Ishikawa (cell line): ENCODE results near the gene TPO.

Experiments
- CEBPB ChIP-seq: IDR thresholded peaks from 2 replicates; pipeline ENCODE4 v1.6.1; 2012
- CREB1 ChIP-seq: IDR thresholded peaks from 2 replicates; pipeline ENCODE4 v1.6.1; 2012; ENCODE audit warnings: low read depth
- EGR1 ChIP-seq: IDR thresholded peaks from 2 replicates; pipeline ENCODE4 v1.6.1; 2012
- EP300 ChIP-seq: IDR thresholded peaks from 2 replicates; pipeline ENCODE4 v1.6.1; 2012; ENCODE audit warnings: borderline replicate concordance
- FOXM1 ChIP-seq: IDR thresholded peaks from 2 replicates; pipeline ENCODE4 v1.6.1; 2012; ENCODE audit warnings: low read depth, borderline replicate concordance
- MAX ChIP-seq: IDR thresholded peaks from 2 replicates; pipeline ENCODE4 v1.6.1; 2012
- NFIC ChIP-seq: IDR thresholded peaks from 2 replicates; pipeline ENCODE4 v1.6.1; 2012
- RAD21 ChIP-seq: IDR thresholded peaks from 2 replicates; pipeline ENCODE4 v1.6.1; 2012; ENCODE audit warnings: low read depth
- TAF1 ChIP-seq: IDR thresholded peaks from 2 replicates; pipeline ENCODE4 v1.6.1; 2012; ENCODE audit warnings: low read depth, mild to moderate bottlenecking
- TCF12 ChIP-seq: IDR thresholded peaks from 2 replicates; pipeline ENCODE4 v1.6.1; 2012; ENCODE audit warnings: low read depth
- TEAD4 ChIP-seq: IDR thresholded peaks from 2 replicates; pipeline ENCODE4 v1.6.1; 2012
- USF1 ChIP-seq: IDR thresholded peaks from 2 replicates; pipeline ENCODE4 v1.6.1; 2012
- YY1 ChIP-seq: IDR thresholded peaks from 2 replicates; pipeline ENCODE4 v1.6.1; 2012; ENCODE audit warnings: low read depth
- ZBTB7A ChIP-seq: IDR thresholded peaks from 2 replicates; pipeline ENCODE4 v1.6.1; 2012; ENCODE audit warnings: low read depth
- TF ChIP-seq, protein P1 (sequence below): IDR thresholded peaks from 2 replicates; pipeline ENCODE4 v1.6.1; 2012; ENCODE audit warnings: low read depth, mild to moderate bottlenecking

TPO gene

GRCh38 chr2:1482981-1483380 lies 69.7 kb downstream of the TPO start:
- TF ChIP-seq EGR1 (no peak), MAX (no peak), RAD21 (no peak), NFIC (no peak), TAF1 (no peak), TEAD4 (no peak), ZBTB7A (no peak), TCF12 (no peak)
- TF ChIP-seq, protein P1, sequence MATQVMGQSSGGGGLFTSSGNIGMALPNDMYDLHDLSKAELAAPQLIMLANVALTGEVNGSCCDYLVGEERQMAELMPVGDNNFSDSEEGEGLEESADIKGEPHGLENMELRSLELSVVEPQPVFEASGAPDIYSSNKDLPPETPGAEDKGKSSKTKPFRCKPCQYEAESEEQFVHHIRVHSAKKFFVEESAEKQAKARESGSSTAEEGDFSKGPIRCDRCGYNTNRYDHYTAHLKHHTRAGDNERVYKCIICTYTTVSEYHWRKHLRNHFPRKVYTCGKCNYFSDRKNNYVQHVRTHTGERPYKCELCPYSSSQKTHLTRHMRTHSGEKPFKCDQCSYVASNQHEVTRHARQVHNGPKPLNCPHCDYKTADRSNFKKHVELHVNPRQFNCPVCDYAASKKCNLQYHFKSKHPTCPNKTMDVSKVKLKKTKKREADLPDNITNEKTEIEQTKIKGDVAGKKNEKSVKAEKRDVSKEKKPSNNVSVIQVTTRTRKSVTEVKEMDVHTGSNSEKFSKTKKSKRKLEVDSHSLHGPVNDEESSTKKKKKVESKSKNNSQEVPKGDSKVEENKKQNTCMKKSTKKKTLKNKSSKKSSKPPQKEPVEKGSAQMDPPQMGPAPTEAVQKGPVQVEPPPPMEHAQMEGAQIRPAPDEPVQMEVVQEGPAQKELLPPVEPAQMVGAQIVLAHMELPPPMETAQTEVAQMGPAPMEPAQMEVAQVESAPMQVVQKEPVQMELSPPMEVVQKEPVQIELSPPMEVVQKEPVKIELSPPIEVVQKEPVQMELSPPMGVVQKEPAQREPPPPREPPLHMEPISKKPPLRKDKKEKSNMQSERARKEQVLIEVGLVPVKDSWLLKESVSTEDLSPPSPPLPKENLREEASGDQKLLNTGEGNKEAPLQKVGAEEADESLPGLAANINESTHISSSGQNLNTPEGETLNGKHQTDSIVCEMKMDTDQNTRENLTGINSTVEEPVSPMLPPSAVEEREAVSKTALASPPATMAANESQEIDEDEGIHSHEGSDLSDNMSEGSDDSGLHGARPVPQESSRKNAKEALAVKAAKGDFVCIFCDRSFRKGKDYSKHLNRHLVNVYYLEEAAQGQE, result no peak

DNA sequence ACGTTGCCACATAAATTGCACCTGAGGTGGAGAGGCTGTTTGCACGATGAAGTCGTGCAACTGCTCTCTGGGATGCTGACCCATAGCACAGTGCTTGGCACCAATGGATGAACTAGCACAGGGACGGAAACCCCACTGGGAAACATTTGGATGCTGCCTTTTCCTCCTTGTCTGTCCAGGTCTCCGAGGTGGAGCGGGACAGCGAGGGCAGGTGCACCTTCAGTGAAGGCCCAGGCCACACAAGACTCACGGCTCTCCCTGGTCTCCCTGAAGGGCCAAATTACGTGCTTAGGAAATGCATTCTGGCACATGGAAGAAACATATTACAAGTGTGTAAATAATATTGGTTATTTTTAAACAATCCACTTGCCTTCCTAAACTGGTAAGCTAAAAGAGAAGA lies 70.3 kb downstream of the TPO start:
- TF ChIP-seq RAD21, result no peak
- no peak for TF ChIP-seq EGR1
- no peak for TF ChIP-seq NFIC
- TF ChIP-seq CREB1, result no peak
- TF ChIP-seq USF1, result no peak
- TF ChIP-seq FOXM1, result no peak
- TF ChIP-seq MAX, result no peak
- TF ChIP-seq, protein P1, result no peak
- TF ChIP-seq YY1, result no peak
- TF ChIP-seq TAF1, result no peak
- TF ChIP-seq ZBTB7A, result no peak
- TF ChIP-seq TCF12, result no peak
- TF ChIP-seq EP300, result no peak
- no peak for TF ChIP-seq TEAD4
- no peak for TF ChIP-seq CEBPB

DNA sequence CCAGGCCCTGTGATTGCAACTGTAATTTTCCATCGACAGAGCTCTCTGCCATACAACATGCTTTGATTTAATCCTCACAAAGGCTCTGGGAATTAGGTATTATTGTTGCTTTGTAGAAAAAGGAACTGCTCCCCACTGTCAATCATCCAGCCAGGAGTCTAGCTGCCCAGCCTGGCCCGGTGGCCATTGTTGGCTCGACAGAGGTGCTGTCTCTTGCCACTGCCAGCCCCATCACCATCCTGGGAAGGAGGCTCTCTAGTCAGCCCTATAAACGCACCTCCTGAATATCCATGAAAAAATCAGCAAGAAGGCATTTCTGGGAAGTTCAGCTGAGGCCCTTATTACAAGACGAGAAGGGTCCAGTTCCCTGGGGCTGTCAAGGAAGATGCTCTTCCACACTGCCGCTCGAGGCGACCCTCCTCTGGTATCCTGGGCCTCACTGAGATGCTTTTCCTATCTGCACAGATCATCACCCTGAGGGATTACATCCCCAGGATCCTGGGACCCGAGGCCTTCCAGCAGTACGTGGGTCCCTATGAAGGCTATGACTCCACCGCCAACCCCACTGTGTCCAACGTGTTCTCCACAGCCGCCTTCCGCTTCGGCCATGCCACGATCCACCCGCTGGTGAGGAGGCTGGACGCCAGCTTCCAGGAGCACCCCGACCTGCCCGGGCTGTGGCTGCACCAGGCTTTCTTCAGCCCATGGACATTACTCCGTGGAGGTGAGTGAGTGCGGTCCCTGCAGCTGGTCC lies 71.0 kb downstream of the TPO start:
- TF ChIP-seq, protein P1, result no peak
- TF ChIP-seq TCF12 (no peak), USF1 (no peak), YY1 (no peak), FOXM1 (no peak), EGR1 (no peak), RAD21 (no peak), EP300 (no peak), TEAD4 (no peak)

DNA sequence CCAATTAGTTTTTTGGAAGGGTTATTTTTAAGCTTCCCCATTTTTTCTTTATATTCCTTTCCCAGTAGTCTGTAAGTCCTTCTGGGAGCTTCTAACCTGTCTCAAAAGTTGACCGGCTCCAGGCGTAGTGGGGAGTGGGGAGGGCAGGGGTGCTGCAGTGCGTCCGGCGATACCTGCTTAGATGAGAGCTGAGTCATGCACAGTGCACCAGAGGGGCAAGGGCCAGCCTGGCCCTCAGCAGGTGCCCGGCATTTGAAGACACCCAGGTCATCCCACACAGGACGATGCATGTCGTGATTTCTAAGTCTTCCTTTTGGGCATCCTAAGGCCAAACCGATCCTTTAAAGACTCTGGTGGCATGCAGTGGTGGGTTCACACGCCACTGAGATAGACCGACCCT lies 73.4 kb downstream of the TPO start:
- TF ChIP-seq CREB1, result no peak
- no peak for TF ChIP-seq TEAD4
- no peak for TF ChIP-seq CEBPB
- no peak for TF ChIP-seq RAD21
- TF ChIP-seq USF1, result no peak
- TF ChIP-seq TAF1, result no peak
- TF ChIP-seq EGR1, result no peak
- no peak for TF ChIP-seq ZBTB7A
